ENCODE data around the gene DGKZ.

Gene DGKZ

GRCh38 chr11:46357483-46357936, 10.2 kb downstream of the DGKZ start:
- no peak overlapping the region for H3K9ac ChIP-seq (ENCODE audit: low read length)
- no peak for DNase-seq
- no peaks in the 10 kb centered on the region for H3K36me3 ChIP-seq (replicated peaks; ENCODE audit: insufficient read depth, low read length)
- no peaks in the 10 kb centered on the region for H3K4me1 ChIP-seq (ENCODE audit: low read length)
- TF ChIP-seq EZH2 (optimal IDR thresholded peaks at IDR 0.05; ENCODE audit: low read depth, low read length) (no peak), EZH2phosphoT487 (IDR thresholded peaks at IDR 0.05; ENCODE audit: low read length) (no peak)
- TF ChIP-seq, protein P1, sequence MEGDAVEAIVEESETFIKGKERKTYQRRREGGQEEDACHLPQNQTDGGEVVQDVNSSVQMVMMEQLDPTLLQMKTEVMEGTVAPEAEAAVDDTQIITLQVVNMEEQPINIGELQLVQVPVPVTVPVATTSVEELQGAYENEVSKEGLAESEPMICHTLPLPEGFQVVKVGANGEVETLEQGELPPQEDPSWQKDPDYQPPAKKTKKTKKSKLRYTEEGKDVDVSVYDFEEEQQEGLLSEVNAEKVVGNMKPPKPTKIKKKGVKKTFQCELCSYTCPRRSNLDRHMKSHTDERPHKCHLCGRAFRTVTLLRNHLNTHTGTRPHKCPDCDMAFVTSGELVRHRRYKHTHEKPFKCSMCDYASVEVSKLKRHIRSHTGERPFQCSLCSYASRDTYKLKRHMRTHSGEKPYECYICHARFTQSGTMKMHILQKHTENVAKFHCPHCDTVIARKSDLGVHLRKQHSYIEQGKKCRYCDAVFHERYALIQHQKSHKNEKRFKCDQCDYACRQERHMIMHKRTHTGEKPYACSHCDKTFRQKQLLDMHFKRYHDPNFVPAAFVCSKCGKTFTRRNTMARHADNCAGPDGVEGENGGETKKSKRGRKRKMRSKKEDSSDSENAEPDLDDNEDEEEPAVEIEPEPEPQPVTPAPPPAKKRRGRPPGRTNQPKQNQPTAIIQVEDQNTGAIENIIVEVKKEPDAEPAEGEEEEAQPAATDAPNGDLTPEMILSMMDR (IDR thresholded peaks at IDR 0.05; ENCODE audit: low read length): no peak
- no peaks in the 10 kb centered on the region for H3K27me3 ChIP-seq (replicated peaks; ENCODE audit: insufficient read depth, low read length)
- H3K9me3 ChIP-seq (replicated peaks; ENCODE audit: insufficient read depth, low read length): no peaks in the 10 kb centered on the region
- no peaks in the 10 kb centered on the region for H3F3A ChIP-seq (ENCODE audit: insufficient read depth, low read length)
- H3K4me2 ChIP-seq (ENCODE audit: low read depth, low read length): no peak overlapping the region
- no peaks in the 10 kb centered on the region for H4K20me1 ChIP-seq (ENCODE audit: insufficient read depth, low read length)
- H3K4me3 ChIP-seq (ENCODE audit: low read length): no peak overlapping the region
- H3K9me2 ChIP-seq (replicated peaks; ENCODE audit: insufficient read depth, low read length): no peaks in the 10 kb centered on the region
- H2AFZ ChIP-seq (ENCODE audit: low read length): no peak overlapping the region
- H3K79me2 ChIP-seq (ENCODE audit: low read length): peaks cover 48% of the 10 kb centered on the region
- no peak overlapping the region for H3K27ac ChIP-seq (ENCODE audit: low read length)

- H3K27me3 ChIP-seq (replicated peaks; ENCODE audit: insufficient read depth, low read length): no peaks in the 10 kb centered on the region
- no peak overlapping the region for H3K27ac ChIP-seq (ENCODE audit: low read length)
- no peak for DNase-seq
- H2AFZ ChIP-seq (ENCODE audit: low read length): no peak overlapping the region
- H3K9me3 ChIP-seq (replicated peaks; ENCODE audit: insufficient read depth, low read length): no peaks in the 10 kb centered on the region
- H4K20me1 ChIP-seq (ENCODE audit: insufficient read depth, low read length): no peaks in the 10 kb centered on the region
- H3K4me3 ChIP-seq (ENCODE audit: low read length): no peak overlapping the region
- H3K79me2 ChIP-seq (ENCODE audit: low read length): peaks cover 32% of the 10 kb centered on the region
- no peaks in the 10 kb centered on the region for H3F3A ChIP-seq (ENCODE audit: insufficient read depth, low read length)
- no peak overlapping the region for H3K4me2 ChIP-seq (ENCODE audit: low read depth, low read length)
- H3K9me2 ChIP-seq (replicated peaks; ENCODE audit: insufficient read depth, low read length): no peaks in the 10 kb centered on the region
- TF ChIP-seq EZH2 (optimal IDR thresholded peaks at IDR 0.05; ENCODE audit: low read depth, low read length) (no peak), EZH2phosphoT487 (IDR thresholded peaks at IDR 0.05; ENCODE audit: low read length) (no peak)
- TF ChIP-seq, protein P1 (IDR thresholded peaks at IDR 0.05; ENCODE audit: low read length): no peak
- H3K4me1 ChIP-seq (ENCODE audit: low read length): no peaks in the 10 kb centered on the region
- no peak overlapping the region for H3K9ac ChIP-seq (ENCODE audit: low read length)
- H3K36me3 ChIP-seq (replicated peaks; ENCODE audit: insufficient read depth, low read length): no peaks in the 10 kb centered on the region
Measured at GRCh38 chr11:46359953-46360352, 12.7 kb downstream of the DGKZ start.

GRCh38 chr11:46360878-46361277, 13.6 kb downstream of the DGKZ start:
- TF ChIP-seq, protein P1 (IDR thresholded peaks at IDR 0.05; ENCODE audit: low read length): no peak
- TF ChIP-seq EZH2 (optimal IDR thresholded peaks at IDR 0.05; ENCODE audit: low read depth, low read length): no peak
- no peak for TF ChIP-seq EZH2phosphoT487 (IDR thresholded peaks at IDR 0.05; ENCODE audit: low read length)

More at GRCh38 chr11:46360878-46361277, 13.6 kb downstream of the DGKZ start:
- Histone ChIP-seq H3F3A (ENCODE audit: insufficient read depth, low read length) (no peaks in the 10 kb centered on the region), H3K27ac (ENCODE audit: low read length) (no peak overlapping the region; the same call in 1 of the 2 replicates), H2AFZ (ENCODE audit: low read length) (peak overlapping the region; percentile 45; the same call in 1 of the 2 replicates), H3K27me3 (replicated peaks; ENCODE audit: insufficient read depth, low read length) (no peaks in the 10 kb centered on the region), H4K20me1 (ENCODE audit: insufficient read depth, low read length) (no peaks in the 10 kb centered on the region), H3K79me2 (ENCODE audit: low read length) (peaks cover 32% of the 10 kb centered on the region), H3K4me3 (ENCODE audit: low read length) (peak overlapping the region; percentile 49; the same call in 1 of the 2 replicates), H3K4me1 (ENCODE audit: low read length) (no peaks in the 10 kb centered on the region), H3K9ac (ENCODE audit: low read length) (peak overlapping the region; percentile 27; the same call in 1 of the 2 replicates), H3K4me2 (ENCODE audit: low read depth, low read length) (peak overlapping the region; percentile 84), H3K9me3 (replicated peaks; ENCODE audit: insufficient read depth, low read length) (no peaks in the 10 kb centered on the region), H3K36me3 (replicated peaks; ENCODE audit: insufficient read depth, low read length) (no peaks in the 10 kb centered on the region), H3K9me2 (replicated peaks; ENCODE audit: insufficient read depth, low read length) (no peaks in the 10 kb centered on the region)
- no peak for DNase-seq
